WTC11 (cell line): Measurements from ENCODE around the gene DEPDC1B.

Experiments used
- CREB1 ChIP-seq: sonication (generic); formaldehyde crosslinking; IDR thresholded peaks from 2 replicates; pipeline ENCODE4 v1.8.0; 2023; ENCODE audit warnings: mild to moderate bottlenecking, missing genetic modification reagents
- E2F4 ChIP-seq: sonication (generic); formaldehyde crosslinking; IDR thresholded peaks from 2 replicates; pipeline ENCODE4 v1.8.1; 2022; ENCODE audit warnings: low read depth, mild to moderate bottlenecking, moderate library complexity, missing genetic modification reagents, borderline replicate concordance
- NFATC4 ChIP-seq: fragments of 250-450 bp; sonication (Bioruptor Pico); IDR thresholded peaks from 2 replicates; pipeline ENCODE4 v1.9.0; 2021; ENCODE audit warnings: mild to moderate bottlenecking
- TCF7 ChIP-seq: sonication (generic); formaldehyde crosslinking; IDR thresholded peaks from 2 replicates; pipeline ENCODE4 v1.8.0; 2022; ENCODE audit warnings: mild to moderate bottlenecking, low read depth, missing genetic modification reagents, moderate library complexity
- USF1 ChIP-seq: sonication (generic); formaldehyde crosslinking; IDR thresholded peaks from 2 replicates; pipeline ENCODE4 v1.8.0; 2022; ENCODE audit warnings: mild to moderate bottlenecking, missing genetic modification reagents
- TF ChIP-seq, protein P1 (sequence below): sonication (generic); formaldehyde crosslinking; IDR thresholded peaks from 2 replicates; pipeline ENCODE4 v1.8.0; 2022; ENCODE audit warnings: mild to moderate bottlenecking, missing genetic modification reagents
- TF ChIP-seq, protein P2 (sequence below): fragments of 200-600 bp; IDR thresholded peaks from 2 replicates; pipeline ENCODE4 v1.8.0; 2022; ENCODE audit warnings: antibody characterized with exemption
- TF ChIP-seq, protein P3 (sequence below): sonication (generic); formaldehyde crosslinking; IDR thresholded peaks from 2 replicates; pipeline ENCODE4 v1.8.0; 2022; ENCODE audit warnings: mild to moderate bottlenecking, missing genetic modification reagents

- TF ChIP-seq, protein P1, sequence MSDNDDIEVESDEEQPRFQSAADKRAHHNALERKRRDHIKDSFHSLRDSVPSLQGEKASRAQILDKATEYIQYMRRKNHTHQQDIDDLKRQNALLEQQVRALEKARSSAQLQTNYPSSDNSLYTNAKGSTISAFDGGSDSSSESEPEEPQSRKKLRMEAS (CRISPR knock-in tag) = no peak
- TF ChIP-seq NFATC4 (CRISPR knock-in tag) (no peak), CREB1 (no peak), E2F4 (no peak), TCF7 (no peak), USF1 (CRISPR knock-in tag) (no peak)
- TF ChIP-seq, protein P2, sequence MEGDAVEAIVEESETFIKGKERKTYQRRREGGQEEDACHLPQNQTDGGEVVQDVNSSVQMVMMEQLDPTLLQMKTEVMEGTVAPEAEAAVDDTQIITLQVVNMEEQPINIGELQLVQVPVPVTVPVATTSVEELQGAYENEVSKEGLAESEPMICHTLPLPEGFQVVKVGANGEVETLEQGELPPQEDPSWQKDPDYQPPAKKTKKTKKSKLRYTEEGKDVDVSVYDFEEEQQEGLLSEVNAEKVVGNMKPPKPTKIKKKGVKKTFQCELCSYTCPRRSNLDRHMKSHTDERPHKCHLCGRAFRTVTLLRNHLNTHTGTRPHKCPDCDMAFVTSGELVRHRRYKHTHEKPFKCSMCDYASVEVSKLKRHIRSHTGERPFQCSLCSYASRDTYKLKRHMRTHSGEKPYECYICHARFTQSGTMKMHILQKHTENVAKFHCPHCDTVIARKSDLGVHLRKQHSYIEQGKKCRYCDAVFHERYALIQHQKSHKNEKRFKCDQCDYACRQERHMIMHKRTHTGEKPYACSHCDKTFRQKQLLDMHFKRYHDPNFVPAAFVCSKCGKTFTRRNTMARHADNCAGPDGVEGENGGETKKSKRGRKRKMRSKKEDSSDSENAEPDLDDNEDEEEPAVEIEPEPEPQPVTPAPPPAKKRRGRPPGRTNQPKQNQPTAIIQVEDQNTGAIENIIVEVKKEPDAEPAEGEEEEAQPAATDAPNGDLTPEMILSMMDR = no peak
- TF ChIP-seq, protein P3, sequence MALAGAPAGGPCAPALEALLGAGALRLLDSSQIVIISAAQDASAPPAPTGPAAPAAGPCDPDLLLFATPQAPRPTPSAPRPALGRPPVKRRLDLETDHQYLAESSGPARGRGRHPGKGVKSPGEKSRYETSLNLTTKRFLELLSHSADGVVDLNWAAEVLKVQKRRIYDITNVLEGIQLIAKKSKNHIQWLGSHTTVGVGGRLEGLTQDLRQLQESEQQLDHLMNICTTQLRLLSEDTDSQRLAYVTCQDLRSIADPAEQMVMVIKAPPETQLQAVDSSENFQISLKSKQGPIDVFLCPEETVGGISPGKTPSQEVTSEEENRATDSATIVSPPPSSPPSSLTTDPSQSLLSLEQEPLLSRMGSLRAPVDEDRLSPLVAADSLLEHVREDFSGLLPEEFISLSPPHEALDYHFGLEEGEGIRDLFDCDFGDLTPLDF = no peak
Observed at GRCh38 chr5:60636001-60636400, 64.0 kb downstream of the DEPDC1B start.
